TTC549 (cell line): ENCODE measurements around the gene APCDD1L.

Source experiments
- FAIRE-seq: peaks from 2 replicates; lab custom pipeline; 2012; peaks lifted over from hg19 to GRCh38; lab: Jason Lieb, UNC

The APCDD1L gene

DNA sequence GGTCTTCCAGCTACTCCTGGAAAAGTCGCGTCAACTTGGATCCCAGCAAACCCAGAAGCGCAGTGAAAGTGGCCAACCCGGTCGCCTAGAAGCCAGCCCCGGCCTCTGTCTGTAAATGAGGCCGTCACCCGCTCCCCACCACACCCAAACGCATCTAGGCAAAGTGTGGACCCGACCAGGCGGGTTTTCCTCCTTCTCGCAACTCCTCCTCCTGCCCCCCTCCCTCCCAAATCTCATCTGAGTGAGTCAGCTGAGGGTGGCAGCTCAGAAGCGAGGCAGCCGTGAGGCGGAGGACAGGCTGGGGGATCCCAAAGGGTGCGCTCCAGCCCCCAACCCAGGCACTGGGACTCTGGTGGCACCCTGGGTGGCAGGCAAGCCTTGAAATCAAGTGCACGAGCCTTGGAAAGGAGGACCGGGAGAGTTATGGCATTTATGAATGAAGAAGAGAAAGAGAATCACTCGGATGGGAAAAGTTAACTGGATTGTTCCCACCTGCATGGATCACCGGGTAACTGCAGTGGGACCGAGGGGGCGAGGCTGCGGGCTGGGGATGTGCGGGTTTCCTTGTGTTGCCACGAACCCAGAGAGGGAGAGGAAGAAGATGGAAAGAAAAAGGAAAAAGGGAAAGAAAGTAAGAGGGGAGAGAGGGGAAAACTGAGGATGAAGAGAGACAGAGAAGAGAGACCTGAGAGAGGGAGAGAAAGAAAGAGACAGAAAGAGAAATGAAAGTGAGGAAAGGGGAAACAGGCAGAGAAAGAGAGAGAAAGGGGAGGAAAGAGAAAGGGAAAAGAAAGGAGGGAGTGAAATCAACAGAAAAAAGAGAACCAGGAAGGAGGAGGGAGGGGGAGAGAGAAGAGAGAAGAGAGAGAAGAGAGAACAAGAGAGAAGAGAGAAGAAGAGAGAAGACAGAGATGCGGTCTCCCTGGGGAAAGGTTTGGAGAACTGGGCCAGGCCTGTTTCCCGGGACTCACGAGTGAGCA lies at the start of gene APCDD1L:
Gene APCDD1L (minus strand): TSS at position 167 of the 980 bp plus-strand sequence. CDS start 692 bp downstream, outside the sequence.
- no peak for FAIRE-seq

DNA sequence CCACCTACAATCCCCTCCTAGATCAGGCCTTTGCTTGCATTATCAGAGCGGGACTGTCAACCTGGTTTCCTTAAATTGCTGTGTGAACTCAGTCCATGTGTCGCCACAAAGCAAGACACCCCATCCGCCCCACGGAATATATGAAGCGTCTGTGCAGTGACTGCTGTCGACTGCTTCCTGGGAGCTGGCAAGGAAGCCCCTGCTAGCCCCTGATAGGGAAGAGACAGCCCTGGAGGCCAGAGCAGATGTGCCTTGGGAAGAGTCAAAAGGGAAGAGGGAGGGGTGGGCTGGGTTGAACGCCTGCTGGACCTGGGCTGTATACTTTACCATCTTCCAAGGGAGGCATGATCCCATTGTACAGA lies 44.1 kb upstream of the APCDD1L start:
- no peak for FAIRE-seq

DNA sequence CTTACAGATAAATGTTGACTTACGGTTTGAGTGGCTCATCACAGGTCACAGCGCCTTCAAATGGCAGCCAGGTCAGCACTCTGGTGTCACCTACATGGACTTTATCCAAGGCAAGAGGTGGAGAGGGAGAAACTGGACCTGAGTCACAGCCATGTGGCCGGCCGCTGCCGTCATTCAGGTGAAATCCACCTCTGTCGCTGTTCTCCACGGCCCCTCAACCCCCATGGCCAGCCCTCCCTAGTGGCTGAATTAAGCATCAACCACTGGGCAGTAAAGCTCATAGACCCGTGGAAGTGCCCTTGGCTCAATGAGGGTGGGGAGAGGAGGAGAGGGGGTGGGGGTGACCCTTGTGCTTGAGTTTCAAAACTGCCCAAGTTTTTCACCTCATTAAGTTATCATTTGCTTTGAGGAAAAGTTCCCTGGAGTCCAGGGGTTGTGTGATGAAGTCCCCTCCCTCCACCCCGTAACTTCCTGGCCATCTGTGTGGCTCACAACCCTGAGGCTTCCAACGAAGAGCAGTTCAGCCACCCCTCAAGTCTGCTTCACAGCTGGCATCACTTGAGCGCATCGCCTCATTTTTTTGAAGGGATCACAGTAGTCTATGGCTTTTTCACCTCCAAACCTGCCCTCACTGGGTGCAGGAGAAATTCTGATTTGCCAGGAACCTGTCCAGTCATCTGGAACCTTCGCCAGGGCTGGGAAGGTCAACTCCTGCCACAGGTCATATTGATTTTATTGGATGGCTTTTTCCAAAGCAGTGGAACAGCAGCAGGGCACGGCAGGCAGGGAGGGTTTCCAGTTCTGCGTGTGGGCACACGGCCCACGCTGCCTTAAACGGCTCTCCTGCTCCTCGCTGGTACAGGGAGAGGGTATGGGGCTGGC lies 43.5 kb upstream of the APCDD1L start:
- no peak for FAIRE-seq

DNA sequence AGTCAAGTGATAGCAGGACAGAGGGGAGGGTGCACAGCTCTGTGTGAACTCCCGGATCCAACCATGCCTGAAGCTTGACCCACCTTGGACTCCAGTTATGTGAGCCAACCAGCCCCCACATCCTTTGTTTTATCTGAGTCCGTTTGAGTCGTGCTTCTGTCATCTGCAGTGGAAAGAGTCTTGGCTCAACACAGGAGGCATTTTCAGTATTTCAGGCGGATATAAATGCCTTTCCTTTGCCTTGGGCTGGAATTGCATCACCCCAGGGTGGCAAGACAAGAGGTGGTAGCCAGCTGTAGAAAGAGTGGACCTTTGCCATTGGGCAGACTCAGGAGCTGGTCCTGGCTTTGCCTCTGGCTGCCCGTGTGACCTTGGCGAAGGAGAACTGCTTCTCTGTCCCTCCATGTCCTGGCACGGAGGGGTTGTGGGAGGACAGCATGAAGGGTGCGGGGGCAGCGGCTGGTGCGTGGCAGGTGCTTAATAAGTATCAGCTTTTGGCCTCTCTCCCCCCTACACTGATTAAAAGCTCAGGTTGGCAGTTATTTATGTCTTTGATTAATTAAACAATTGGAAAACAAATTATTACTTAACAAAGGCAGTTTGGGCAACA lies 42.6 kb upstream of the APCDD1L start:
- no peak for FAIRE-seq

DNA sequence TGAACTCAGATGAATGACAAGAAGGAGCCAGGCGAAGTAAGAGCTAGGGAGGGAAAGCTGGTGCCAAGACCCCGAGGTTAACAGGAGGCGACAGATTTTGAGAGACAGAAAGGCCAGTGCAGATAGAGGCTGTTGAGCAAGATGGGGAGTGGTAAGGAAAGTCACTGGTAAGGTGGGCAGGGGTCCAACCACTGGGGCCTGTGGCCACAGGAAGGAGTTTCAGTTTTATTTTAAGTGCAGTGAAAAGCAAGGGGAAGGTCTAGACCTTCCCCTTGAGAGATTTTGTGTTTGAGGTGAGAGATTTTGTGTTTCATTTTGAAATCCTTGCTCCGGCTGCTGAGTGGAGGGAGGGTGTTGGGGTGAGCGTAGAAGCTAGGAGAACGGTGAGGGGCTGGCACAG lies 41.8 kb upstream of the APCDD1L start:
- FAIRE-seq: no peak

DNA sequence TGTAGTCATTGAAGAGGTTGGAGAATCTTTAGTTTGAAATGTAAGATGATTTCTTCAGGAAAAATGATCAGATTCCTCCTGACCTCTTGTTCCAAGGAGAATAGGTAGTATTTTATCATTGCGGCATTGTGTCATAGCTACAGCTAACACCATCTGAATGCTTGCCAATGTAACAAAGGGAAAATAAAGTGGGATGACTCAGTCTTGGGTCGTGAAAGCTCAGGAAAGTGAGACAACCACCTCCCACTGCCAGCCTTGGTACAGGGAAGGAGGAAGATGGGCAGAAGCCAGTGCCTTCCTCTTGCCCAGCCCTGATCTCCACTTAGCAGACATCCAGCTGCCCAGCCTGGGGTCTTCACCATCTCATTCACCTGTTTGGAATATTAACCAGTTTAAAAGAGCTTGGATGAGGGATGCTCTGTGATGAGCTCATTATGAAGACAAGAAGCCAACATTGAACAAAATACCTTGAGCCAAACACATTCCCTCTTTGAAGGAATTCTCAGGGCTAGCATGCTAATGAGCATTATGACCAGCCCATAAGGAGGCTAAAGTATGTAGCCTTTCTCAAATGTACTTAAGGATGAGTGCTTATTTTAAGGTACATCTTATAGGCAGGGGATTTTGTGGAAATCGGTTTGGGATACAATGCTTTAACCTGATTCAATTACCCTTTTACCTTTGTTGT lies 40.0 kb upstream of the APCDD1L start:
- no peak for FAIRE-seq

DNA sequence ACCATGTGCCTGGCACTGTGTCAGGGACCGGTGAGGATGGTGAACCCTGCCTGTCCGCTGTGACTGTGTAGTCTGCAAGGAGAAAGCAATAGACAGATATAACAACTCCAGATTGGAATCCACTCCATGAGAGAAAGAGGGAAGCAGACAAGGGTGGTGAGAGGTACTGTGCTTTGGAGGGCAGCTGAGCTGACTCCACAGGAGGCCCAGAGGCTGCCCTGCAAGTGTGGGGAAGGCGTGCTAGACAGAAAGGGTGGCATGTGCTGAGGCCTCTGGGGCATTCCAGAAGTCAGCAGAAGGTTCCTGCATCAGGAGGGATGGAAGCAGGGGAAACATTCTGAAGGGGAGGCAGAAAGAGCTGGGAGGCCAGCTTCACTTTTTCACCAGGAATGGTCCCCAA lies 39.3 kb upstream of the APCDD1L start:
- no peak for FAIRE-seq

DNA sequence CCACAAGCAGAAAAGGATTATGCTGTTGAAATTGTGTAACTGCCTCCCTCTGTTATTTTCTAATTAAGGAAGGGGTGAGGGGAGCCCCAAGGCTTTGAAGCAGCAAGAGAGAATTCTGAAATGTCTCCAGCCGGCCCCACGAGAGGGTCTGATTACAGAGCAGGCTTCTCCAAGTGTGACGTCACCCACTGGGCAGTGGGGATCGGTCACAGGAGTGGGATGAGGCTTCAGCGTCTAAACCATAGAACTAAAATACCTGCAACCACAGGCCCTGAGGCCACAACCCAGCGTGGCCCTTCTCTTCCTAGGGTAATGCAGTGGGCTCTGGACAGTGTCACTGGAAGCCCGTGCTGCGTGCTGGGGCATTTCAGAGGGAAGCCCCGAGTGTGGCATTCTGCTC lies 38.6 kb upstream of the APCDD1L start:
- no peak for FAIRE-seq

DNA sequence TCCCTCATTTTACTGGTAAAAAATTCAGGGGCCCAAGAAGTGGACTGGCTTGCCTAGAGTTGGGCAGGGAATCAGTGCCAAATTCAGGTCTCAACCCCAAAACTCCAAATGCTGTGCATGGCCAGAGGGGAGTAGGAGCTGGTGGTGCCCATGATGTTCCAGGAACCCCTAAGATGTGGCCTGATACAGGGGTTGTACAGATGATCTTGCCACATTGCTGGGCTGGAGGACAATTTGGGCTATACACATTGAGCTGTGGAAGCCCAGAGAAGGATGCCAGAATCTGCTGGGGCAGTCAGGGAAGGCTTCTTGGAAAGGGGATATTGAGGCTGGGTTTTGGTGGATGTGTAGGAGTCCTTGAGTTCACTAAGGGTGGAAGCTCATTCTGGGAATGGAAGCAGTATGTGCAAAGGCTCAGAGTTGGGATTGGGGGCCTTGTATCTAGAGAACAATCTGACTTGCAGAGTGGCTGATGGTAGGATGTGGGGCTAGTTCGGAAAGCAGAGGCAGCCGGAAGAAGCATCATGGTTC lies 38.0 kb upstream of the APCDD1L start:
- no peak for FAIRE-seq

DNA sequence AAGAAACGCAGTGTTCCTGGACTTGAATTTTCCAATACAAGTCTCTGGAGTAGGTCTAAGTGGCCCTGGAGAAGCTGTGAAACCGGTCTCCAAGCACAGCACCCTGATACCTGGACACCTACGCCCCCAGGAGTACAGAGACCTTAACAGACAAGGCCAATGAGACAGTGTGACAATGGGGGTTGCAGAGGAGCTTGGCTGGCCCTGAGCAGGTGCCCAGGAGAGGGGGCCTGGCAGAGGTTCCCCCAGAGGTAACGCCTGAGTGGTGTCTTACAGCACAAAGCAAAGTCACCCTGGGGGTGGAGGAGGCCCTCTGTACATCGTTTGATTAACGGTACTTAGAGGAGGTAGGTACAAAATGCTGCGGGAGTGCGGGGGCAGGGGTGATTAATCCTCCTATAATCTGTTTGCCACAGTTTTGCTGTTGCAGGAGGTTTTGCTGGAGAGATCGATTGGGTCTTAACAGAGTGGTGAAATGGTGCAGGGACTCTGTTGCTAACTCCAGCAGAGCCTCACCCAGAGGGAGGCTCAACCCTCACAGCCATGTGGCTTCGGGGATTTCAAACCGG lies 37.3 kb upstream of the APCDD1L start:
- no peak for FAIRE-seq

DNA sequence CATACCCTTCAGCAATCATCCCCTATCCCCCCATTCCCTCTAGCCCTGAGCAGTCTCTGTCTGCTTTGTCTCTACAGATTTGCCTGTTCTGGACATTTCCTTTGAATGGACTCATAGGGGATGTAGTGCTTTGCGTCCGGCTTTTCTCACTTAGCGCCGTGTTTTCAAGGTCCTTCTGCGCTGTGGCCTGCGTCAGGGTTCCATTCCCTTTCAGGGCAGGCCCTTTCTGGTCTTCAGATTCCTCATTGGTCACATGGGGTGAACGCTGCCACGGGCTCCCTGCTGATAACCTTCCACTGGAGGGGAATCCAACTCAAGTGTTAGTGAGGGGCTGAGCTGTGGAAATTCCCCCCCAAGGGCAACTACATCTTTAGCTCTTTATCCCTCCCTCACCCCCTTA lies 36.4 kb upstream of the APCDD1L start:
- no peak for FAIRE-seq

DNA sequence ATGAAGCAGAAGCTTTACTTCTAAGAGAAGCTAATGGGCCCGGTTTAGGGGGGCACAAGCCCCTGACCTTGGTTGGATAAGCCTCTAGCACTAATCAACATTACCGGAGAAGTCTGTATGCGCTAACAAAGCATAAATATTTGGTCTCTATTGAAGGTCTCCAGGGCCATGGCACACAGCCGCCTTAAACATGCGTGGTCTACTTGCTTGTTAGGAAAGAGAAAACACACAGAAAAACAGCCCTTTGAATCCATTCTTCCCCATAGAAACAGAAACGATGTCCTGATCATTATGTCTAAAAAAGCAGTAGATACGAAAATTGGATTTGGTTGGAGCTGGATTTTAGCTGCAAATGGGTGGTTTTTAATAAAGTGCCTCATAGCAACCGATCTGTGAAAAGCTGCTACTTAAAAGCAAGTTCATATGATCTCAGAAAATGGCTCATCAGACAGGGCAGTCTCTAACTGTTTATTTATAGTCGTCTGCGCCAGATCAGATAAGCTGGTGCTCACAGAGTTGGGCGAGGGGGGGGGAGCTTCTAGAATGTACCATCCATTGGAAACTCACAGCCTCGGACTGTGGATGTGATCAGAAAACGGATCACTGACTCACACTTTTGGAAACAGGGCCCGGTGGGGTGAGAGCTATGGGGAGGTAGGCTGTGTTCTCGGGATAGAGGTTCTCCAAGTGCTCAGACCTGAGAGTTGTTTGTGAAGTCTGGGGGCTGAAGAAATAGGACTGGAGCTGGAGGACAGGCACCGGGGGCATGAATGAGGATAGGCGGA lies 35.3 kb upstream of the APCDD1L start:
- no peak for FAIRE-seq

DNA sequence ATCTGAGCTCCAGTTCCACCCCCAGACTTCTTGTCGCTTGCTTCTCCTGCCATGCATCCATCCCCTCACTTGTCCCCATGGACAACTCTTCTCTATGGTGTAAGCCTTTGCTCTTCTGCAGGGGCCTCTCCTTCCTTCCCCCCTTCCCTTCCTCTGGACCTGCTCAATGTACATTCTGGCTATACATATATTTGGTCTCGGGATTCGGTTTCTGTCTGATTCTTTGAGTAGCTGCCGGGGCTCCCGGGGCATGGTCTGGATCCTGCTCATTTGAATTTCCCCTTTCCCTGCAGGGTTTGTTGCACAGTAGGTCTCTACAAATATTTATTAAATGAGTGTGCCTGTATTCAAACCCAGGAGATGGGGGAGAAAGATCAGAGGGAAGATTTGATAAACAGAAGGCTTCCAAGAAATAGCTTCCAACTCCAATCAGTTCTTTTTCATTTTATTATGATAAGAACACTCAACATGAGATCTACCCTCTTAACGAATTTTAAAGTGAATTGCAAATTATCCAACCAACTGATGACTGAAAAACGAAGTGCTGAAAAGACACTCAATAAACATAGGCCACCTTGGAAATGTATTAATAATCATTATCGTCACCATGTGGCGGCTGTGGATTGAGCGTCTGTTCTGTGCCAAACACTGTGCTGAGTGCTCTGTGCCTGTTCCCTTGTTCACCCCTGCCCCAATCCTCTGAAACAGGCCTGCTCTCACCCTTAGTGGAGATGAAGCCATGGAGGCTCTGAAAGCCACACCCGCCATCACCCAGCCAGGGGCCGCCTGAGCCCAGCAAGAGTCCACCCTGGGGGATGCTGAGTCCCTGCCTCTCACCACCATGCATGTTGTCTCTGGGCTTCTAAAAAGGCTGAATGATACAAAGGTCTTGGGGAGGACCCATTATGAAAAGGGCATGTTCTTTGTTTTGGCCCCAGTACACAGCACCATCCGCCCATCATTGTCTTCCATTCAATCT lies 34.3 kb upstream of the APCDD1L start:
- FAIRE-seq: no peak

DNA sequence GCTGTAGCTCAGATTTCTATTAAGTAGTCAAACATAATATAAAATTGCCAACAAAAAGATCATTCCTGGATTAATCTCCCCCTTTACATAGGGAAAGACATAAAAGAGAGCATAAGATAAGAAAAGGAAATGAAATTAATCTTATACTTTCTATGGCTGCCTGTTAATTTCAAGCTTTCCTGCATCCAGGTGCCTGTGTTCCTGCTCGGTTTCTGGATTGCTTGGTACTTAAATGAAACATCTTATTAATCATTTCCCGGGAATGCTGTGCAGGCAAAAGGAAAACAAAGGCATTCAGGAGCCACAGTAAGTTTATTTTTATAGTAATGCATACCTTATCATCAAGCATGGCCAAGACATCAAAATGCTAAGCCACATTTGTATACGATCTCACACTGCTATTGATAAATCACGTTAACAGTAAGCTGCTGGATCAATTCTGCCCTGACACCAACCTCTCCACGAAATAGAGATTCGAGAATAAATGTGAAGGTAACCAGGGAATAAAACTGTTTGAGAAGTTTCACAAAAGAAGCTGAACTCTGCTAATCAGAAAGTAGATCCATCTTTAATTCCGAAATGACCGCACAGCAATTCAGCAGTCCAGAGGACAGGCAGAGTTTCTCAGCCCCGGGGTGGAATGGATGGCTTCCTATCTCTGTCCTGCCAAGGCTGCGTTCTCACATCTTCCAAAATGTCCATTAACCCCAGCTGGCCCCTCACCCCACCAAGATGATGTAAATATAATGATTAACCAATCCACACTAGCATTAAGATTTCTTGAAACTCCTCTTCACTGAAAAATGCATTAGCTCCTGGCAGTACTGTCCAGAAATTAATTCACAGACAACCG lies 32.6 kb upstream of the APCDD1L start:
- FAIRE-seq: no peak

DNA sequence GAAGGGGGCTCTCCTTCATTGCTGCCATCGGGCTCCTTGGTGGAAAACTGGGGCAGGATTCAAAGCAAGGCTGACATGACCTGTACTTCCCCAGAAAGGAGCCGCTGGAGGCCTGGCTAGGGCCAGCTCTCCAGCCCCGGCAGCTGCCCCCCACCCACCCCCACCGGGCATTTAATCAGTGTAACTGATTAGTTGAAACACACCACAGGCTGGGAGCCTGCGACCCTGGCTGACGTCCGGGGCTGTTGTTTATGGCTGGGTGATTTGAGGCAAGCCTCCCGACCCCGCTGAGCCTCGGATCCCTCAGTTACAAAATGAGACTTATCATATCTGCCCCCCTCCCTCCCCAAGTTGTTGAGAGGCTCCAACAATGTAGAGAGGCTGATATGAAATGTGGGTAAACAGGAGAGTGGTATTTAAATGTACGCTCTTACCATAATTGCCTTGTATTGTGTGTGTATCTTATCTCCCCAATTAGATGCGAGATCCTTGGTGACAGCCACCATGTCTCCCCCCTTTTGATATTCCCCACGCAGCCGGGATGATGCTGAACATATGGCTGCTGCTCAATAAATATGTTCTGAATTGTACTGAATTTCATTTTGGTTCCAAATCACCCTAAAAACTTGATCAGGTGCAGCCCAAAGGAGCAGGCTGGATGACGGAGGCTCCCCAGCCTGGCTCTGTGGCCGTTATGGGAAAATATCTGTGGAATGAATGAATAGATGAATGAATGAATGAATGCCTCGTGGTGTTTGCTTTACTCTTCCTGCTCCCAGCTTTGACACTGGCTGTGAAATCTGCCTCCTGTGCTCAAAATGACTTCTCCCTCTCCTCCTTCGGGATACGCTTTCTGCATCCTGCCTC lies 31.8 kb upstream of the APCDD1L start:
- FAIRE-seq: no peak

DNA sequence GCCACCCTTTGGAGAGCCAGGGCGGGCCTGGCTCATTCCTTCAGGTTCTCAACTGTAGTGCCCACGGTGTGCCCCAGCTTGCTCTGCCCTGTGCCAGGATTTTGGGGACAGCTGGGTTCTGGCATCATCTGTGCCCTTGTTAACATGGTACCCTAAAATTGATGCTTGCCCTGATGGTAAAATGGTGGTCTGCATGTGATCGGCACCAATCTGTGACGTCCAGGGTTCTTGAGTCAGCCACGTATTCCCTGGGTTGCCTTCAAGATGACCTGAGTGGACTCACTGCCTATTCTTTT lies 31.2 kb upstream of the APCDD1L start:
- no peak for FAIRE-seq

DNA sequence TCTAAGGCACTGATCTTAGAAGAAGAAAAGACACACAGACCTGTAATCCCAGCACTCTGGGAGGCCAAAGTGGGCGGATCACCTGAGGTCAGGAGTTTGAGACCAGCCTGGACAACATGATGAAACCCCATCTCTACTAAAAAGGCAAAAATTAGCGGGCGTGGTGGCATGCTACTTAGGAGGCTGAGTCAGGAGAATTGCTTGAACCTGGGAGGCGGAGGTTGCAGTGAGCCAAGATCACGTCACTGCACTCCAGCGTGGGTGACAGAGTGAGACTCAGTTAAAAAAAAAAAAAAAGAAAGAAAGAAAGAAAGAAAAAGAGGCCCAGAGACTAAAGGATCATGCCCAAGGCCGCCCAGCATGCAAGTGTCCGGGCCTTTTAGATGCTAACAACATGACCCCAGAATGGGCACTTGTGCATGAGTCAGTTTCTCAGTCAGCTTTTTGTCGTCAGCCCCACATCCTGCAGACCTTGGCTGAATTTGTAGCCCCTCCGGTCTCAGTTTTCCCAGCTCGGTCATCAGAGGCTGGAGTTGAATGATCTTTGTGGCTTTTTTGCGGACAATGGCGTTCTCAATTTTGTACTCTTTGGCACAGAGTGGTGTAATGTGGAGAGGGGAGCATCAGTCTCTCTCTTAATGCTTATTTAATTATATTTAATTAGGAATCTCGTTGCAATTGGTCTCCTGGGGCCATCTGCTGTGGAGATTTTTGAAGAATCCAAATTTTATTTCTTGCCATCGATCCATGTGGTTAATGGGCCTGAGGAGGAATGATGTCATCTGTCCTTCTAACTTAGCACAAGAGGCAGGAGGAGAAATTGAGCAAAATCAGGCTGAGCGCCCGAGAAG lies 30.6 kb upstream of the APCDD1L start:
- no peak for FAIRE-seq
